ENCODE results near the gene DTNB.
"Not testable (repeated sequence)": the region's sequence is repeated elsewhere in the genome, so short reads cannot be mapped to it uniquely, and the experiment has no call there.

DTNB gene

DNA sequence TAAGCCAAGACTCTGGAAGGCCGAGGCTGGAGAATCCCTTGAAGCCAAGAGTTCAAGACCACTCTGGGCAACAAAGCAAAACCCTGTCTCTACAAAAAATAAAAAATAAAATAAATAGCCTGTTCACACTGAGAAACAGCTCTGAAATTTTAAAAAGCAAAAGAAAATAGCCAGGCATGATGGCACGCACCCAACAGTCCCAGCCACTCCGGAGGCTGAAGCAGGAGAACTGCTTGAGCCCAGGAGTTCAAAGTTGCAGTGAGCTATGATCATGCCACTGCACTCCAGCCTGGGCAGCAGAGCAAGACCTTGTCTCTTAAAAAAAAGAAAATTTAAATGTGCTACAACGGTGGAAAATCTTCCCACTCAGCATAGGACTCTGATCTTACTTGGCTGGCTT lies 52.7 kb downstream of the DTNB start:
- no peak for DNase-seq

DNA sequence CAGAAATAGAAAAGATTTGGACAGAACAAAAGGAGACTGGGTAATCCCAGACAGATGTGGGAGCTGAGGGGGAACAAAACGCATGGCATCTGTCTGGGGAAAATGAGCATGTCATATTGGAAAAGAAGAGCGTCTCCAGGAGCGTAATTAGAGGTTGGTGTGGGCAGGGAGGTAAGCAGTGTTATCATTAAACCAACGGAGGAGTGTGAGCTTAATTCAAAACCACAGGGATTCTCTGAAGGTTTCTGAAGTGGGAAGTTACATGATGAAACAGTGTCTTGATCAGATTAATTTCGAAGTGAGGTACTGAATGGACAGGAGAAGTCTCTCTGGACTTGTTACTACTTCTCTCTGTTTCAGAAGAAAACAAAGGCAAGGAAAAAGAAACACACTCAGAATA lies 53.3 kb downstream of the DTNB start:
- DNase-seq, result no peak

DNA sequence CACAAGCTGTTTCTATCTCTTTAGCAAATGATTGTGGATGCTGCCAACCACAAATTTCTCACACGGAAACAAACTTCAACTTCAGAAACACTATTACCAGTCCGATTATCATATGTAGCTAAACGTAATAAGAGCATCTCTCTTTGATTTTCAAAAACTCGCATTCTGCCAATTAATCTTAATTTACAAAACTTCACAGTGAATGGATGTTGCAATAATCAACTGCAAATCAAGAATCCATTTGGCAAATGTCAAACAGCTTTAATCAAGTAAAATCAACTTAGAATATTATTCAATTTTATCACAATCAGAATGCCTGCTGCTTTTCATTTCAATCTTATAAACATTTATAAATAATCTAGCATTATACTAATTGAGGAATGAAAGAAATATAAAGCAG lies 54.2 kb downstream of the DTNB start:
- DNase-seq, result no peak

GRCh38 chr2:25618676-25619075 lies 54.7 kb downstream of the DTNB start:
- DNase-seq, result no peak

DNA sequence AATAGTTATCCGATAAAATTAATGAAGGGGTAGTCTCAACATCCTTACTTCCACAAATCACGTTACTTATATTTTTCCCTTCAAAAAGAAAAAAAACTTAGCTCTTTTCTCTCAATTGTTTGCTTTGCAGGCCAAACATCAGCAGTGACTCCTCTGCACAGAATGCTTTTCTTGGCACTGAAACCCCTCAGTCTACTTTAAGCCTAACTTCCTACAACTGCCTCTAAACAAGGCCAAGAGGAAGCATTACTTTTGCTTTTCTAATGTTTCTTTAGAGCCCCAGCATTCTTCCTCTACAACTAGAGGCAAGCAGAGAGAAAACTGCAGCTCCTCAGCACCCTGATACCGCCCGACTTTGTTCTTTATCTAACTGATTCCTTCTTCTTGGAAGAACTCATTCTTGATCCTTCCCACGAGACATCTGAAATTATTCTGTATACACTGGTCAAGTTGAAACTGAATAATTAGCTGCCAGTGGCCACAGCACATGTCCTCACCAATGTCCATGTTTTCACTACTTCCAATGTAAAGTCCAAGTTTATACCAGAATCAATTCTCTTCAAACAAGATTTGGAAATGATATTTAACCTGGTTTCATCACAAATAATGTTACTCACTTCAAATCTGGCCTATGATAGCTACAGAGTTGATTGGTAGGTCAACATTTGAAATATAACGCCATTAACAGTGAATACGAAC lies 55.3 kb downstream of the DTNB start:
- DNase-seq, result no peak

GRCh38 chr2:25615920-25616319 lies 57.5 kb downstream of the DTNB start:
- no peak for DNase-seq

- DNase-seq, result no peak
Observed at GRCh38 chr2:25615386-25615785, 58.0 kb downstream of the DTNB start.

GRCh38 chr2:25614711-25615110 lies 58.7 kb downstream of the DTNB start:
- DNase-seq, result no peak

GRCh38 chr2:25608718-25609117 lies 64.7 kb downstream of the DTNB start:
- no peak for DNase-seq

DNA sequence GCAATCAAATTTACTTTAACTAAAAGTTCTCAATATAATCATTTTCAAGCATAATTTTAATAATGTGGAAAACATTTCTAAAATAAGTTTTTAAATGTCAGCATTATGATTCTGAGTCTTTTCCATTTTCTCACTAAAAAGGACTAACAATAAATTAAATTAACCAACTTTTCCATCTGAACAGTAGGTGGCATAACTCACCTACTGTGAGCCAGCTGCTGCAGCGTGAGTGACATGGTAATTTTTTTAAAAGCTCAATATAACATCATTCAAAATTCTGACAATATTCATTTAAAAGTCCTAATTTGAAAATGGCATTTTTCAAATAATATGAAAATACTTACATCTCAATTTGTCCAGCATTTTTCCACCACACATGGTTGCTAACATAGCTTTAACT lies 66.5 kb downstream of the DTNB start:
- DNase-seq, result no peak

- DNase-seq, result no peak
Observed at GRCh38 chr2:25602333-25602723, 71.0 kb downstream of the DTNB start.

GRCh38 chr2:25601711-25602332 lies 71.6 kb downstream of the DTNB start:
- DNase-seq, result not testable (repeated sequence)

DNA sequence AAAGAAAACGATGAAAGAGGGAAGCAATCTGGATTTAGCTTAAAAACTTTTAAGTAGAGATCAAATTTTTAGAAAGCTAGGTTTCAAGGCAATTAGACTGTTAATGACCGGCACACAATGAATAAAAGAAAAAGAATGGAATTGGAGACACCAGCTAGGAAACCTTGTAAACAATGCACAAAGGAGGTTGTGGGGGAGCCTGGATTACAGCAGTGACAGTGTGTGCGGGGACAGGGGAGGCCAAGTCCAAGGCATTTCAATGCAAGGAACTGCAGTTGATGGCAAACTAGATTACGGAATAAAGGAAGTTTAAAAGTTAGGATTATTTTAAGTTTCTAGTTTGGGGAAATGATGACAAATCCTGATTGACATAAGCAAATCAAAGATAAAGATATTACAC lies 74.5 kb downstream of the DTNB start:
- no peak for DNase-seq

- no peak for DNase-seq
Observed at GRCh38 chr2:25598332-25598731, 75.0 kb downstream of the DTNB start.

DNA sequence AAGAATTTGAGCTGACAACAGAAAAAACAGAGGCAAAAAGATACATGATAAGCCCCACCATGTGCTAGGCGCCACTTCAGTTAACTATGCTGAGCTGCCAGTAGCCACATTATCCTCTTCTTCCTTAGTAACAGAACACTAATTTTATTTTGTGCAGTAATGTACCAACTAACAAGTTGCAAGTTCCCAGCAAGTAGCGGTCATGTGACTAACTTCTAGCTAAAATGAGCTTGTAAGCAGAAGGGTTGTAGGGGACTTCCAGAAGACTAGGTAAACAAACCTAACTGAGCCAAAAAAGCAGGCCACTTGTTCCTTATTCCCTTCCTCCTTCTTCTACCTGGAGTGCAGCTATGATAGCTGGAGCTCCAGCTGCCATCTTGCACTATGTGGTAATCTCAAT lies 75.5 kb downstream of the DTNB start:
- no peak for DNase-seq

DNA sequence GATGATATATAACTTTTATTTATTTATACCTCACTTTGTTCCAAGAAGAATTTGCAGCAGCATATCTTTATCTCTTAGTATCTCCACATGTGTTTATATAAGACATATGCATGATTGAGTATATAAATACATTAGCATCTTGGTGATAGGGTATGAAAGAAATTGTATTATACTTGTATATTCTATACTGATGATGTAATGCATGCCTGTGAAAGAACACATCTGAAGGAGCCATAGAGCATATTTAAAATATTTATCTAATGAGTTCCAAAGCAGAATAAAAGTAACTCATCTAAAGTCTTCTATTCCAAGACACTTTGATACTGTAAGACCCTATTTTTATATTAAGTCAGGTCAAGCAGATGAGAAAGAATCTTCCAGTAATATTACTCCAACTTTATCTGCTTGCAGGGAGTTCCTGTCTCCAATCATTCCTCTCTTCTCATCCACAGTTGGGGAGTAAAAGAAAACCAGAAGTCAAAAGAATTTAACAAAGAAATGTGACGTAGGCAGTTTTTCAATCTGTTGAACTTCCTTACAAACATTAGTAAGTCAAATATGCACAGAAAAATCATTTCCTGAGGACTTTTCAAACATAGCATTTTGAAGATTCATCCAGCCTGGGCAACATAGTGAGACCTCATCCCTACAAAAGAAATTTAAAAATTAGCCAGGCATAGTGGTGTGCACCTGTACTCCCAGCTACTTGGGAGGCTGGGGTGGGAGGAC lies 76.7 kb downstream of the DTNB start:
- no peak for DNase-seq

GRCh38 chr2:25595393-25595792 lies 78.0 kb downstream of the DTNB start:
- no peak for DNase-seq

- no peak for DNase-seq
Observed at GRCh38 chr2:25594991-25595390, 78.4 kb downstream of the DTNB start.

GRCh38 chr2:25592766-25593292 lies 80.5 kb downstream of the DTNB start:
- no peak for DNase-seq

GRCh38 chr2:25590921-25591505 lies 82.4 kb downstream of the DTNB start:
- DNase-seq, result no peak

DNA sequence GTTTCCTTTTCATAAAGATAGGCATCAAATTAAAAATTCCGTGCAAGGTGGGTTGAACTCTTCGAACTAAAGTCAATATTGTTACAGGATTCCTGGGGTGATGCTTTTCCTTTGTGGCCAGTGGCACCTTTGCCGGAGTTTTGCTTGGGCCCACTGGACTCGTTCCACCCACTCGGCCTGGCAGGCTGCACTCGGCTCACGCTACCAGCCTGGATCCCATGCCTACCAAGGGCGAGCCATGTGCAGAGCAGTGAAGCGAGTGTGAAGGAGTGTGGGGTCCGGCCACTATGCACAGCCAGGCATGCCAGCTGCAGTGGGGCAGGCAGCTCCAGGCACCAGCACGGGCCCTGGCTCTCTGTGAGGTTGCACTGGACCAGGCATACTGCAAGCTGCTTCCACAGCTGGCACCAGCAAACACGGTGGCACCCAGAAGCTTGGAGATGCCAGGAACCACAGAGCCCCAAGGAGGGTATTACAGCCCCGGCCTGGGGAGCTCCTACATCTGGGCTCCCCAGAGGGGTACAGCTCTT lies 83.6 kb downstream of the DTNB start:
- DNase-seq, result no peak

DNA sequence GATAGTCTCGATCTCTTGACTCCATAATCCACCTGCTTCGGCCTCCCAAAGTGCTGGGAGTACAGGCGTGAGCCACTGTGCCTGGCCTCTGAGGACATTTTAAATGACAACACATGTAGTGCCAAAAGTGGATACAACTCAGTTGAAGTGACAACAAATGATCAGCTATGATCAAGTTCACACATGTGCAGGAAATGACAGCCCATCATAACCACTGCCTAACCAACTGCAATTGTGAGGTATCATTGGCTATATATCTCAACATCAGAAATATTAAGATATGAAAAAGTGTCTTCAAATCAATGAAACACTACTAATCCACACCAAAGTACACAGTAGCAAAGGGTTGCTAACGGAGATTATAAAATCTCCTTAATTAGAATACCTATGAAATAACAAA lies 84.8 kb downstream of the DTNB start:
- no peak for DNase-seq

- peak; percentile 23 to 43 for DNase-seq
Observed at GRCh38 chr2:25587361-25587760, 86.0 kb downstream of the DTNB start.
